ENCODE data around the gene TMEM150C.

GRCh38 chr4:82491251-82491960 lies 70.4 kb downstream of the TMEM150C start:
- no peak for TF ChIP-seq EZH2 (IDR thresholded peaks at IDR 0.05; ENCODE audit: low read length, missing control alignments)
- TF ChIP-seq, protein P1, sequence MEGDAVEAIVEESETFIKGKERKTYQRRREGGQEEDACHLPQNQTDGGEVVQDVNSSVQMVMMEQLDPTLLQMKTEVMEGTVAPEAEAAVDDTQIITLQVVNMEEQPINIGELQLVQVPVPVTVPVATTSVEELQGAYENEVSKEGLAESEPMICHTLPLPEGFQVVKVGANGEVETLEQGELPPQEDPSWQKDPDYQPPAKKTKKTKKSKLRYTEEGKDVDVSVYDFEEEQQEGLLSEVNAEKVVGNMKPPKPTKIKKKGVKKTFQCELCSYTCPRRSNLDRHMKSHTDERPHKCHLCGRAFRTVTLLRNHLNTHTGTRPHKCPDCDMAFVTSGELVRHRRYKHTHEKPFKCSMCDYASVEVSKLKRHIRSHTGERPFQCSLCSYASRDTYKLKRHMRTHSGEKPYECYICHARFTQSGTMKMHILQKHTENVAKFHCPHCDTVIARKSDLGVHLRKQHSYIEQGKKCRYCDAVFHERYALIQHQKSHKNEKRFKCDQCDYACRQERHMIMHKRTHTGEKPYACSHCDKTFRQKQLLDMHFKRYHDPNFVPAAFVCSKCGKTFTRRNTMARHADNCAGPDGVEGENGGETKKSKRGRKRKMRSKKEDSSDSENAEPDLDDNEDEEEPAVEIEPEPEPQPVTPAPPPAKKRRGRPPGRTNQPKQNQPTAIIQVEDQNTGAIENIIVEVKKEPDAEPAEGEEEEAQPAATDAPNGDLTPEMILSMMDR (conservative IDR thresholded peaks at IDR 0.05 in 1 of 2, IDR thresholded peaks at IDR 0.05 in 1 of 2; ENCODE audit: low read depth in 1 of 2, low read length in 2 of 2) = no peak
